Measurements from ENCODE around the gene AK8.

- no peak for TF ChIP-seq CTCF (conservative IDR thresholded peaks at IDR 0.05; ENCODE audit: low read depth, low read length)
- TF ChIP-seq BHLHE40 (IDR thresholded peaks at IDR 0.05; ENCODE audit: low read depth, low read length): no peak
- TF ChIP-seq CEBPB (IDR thresholded peaks at IDR 0.05; ENCODE audit: low read depth, low read length): no peak
- TF ChIP-seq POLR2A (IDR thresholded peaks at IDR 0.05; ENCODE audit: low read depth, low read length): no peak
- TF ChIP-seq MXI1 (IDR thresholded peaks at IDR 0.05; ENCODE audit: borderline replicate concordance, low read depth, low read length): no peak
- TF ChIP-seq MAZ (IDR thresholded peaks at IDR 0.05; ENCODE audit: borderline replicate concordance, low read depth, low read length): no peak
- no peak for TF ChIP-seq SMC3 (IDR thresholded peaks at IDR 0.05; ENCODE audit: low read depth, low read length)
- TF ChIP-seq, protein P1, sequence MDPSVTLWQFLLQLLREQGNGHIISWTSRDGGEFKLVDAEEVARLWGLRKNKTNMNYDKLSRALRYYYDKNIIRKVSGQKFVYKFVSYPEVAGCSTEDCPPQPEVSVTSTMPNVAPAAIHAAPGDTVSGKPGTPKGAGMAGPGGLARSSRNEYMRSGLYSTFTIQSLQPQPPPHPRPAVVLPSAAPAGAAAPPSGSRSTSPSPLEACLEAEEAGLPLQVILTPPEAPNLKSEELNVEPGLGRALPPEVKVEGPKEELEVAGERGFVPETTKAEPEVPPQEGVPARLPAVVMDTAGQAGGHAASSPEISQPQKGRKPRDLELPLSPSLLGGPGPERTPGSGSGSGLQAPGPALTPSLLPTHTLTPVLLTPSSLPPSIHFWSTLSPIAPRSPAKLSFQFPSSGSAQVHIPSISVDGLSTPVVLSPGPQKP (IDR thresholded peaks at IDR 0.05; ENCODE audit: borderline replicate concordance, low read depth, low read length): no peak
- TF ChIP-seq MAFK (IDR thresholded peaks at IDR 0.05; ENCODE audit: low read depth, low read length): no peak
- TF ChIP-seq RFX5 (IDR thresholded peaks at IDR 0.05; ENCODE audit: low read depth, low read length): no peak
Measured at GRCh38 chr9:132832171-132832881, 45.8 kb downstream of the AK8 start.

All from IMR-90 (cell line).